Raji (cell line): ENCODE results near the gene LEKR1.

Source experiments
- POLR2A ChIP-seq: IDR thresholded peaks from 2 replicates; pipeline ENCODE4 v1.6.1; 2011; ENCODE audit warnings: low read depth, low read length, control low read depth; ENCODE audit not compliant: insufficient read depth

The LEKR1 gene

DNA sequence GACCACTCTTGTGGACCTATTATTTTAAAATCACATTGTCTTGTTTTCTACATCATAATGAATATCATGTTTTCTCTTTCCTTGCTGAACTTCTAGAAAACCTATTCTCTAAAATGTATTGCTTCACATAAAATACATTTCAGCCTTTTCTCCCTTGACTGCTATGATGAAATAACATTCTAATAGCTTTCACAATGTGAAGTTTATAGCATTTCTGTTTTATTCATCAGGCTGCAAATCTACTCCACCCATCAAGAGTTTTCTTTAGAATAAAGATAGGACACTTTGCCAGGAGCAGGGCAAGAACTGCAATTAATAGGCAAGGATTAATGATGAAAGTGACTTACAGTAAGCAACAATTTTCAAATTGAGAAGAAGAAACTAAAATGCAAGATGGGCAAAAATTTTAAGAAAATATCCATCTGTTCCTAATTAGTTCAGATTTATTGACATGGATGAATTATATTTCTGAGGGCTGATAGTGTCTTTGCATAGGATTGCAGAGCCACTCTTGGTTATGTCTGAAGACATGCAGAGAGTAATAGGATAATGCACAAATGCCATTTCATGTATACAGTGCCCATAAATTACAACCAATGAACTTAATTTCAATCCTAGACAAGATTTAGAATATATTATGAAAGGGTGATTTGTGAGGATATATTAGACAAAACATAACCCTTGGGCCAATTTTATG lies 21.7 kb downstream of the LEKR1 start:
- TF ChIP-seq POLR2A, result no peak

- no peak for TF ChIP-seq POLR2A
These were observed 33.4 kb downstream of the LEKR1 start for GRCh38 chr3:156859578-156859977.

DNA sequence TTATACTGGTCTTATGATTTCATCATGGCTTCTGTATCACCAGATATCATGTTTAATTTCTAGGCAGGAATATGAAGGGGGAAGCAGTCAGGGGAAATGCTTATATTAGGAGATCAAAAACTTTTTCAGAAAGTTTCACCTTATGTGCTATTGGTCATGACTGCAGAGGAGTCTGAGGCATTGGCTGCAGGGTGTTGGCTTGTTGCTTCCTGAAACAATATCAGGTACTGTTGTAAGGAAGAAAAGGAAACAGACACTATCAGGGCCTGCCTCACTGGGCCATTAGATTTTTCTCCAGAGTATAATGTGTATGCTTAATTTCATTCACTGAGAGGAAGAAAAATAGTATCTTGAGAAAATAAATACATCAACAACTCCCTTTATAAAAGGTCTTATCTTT lies 34.7 kb downstream of the LEKR1 start:
- TF ChIP-seq POLR2A, result no peak

DNA sequence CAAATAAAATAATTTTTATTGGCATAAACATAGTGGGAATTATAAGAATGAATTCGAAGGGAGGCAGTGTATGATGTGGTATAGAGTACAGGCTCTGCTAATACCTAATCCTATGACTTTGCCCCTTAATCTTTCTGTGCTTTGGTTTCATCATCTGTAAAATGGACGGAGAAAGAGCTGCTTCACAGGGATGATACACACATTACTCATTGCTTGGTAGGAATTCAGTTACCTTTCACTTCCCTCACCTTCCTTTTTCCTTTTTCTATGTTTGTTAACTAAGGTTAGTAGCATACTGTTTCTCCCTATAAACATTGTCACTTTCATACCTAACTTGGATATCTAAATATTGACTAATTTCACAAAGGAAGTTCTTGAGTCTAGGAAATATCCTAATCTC lies 36.2 kb downstream of the LEKR1 start:
- TF ChIP-seq POLR2A, result no peak

DNA sequence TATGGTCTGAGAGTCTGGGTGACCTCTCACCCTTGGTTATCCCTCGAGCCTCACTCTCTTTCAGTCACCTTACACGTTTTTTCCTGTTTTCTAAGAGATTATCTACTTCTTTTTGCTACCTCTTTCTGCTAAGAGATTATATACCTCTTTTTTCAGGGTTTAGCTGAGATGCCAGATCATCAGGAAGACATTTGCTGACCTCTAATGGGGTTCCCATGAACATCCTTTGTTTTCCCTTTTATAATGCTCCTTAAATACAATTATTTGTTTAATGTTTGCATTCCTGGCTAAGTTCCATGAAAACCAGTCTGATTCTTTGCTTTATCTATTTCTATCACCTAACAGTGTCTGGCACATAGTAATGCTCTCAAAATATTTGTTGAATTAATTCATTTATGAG lies 39.6 kb downstream of the LEKR1 start:
- TF ChIP-seq POLR2A, result no peak

DNA sequence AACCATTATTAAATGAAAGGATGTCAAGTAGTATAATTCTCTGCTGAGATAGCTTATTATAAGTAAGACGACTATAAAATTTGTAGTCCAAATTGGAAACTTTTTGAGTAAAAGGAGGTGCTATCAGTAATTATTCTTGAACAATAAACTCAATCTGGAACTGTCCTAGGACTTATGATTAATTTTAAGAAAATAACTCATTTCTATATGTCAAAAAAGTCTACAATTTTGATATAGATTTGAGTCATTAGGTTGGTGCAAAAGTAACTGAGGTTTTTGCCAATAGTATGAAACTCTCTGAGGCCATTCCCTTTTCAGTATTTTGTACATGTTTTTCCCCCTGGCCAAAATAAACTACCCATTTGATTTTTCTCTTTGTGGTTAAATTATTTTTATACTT lies 41.0 kb downstream of the LEKR1 start:
- no peak for TF ChIP-seq POLR2A

DNA sequence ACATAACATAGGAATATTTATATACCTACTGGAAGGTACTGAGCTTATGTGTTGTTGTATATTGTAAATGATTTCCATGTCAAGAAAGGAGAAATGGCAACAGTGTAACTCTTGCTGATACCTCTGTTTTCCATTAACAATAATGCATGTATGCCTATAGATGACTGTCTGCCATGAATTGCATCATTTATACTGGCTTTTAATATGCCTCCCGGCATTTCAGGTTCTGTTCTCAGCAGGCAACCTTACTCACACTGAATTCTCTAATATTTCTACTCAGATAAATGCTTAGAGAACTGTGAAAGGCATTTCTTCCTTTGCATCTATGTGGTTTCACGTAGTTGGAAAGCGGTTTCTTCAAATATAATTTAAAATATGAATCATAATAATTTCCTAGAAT lies 41.8 kb downstream of the LEKR1 start:
- no peak for TF ChIP-seq POLR2A

DNA sequence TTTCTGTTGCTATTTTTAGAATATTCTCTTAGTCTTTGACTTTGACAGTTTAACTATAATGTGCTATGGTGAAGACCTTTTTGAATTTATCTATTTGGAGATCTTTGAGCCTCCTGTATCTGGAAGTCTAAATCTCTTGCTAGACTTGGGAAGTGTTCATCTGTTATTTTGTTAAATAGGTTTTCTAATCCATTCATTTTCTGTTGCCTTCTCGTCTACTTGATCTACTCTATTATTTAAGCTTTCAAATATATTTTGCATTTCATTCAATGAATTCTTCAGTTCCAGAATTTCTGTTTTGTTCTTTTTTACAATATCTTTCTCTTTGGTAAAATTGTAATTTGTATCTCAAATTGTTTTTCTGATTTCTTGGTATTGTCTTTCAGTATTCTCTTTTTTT lies 47.8 kb downstream of the LEKR1 start:
- TF ChIP-seq POLR2A, result no peak

DNA sequence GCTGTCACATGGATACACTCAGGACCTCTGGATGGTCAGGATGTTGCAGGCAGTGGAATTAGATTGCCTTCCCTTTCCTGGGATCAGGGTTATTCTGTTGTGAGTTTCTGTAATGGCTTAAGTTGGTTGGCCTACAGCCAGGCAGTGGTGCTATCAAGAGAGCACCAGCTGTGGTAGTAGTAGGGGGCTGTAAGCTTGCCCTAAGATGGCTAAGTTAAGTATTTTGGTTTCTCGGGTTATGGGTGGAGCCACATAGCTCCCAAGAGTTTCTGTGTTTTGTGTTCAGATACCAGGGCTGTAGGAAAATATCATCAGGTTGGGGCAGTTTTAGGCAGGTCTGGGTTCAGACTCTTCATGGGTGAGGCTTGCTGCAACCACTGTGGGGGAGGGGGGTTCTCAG lies 59.6 kb downstream of the LEKR1 start:
- TF ChIP-seq POLR2A, result no peak

- no peak for TF ChIP-seq POLR2A
These were observed 62.0 kb downstream of the LEKR1 start for GRCh38 chr3:156888176-156888575.

DNA sequence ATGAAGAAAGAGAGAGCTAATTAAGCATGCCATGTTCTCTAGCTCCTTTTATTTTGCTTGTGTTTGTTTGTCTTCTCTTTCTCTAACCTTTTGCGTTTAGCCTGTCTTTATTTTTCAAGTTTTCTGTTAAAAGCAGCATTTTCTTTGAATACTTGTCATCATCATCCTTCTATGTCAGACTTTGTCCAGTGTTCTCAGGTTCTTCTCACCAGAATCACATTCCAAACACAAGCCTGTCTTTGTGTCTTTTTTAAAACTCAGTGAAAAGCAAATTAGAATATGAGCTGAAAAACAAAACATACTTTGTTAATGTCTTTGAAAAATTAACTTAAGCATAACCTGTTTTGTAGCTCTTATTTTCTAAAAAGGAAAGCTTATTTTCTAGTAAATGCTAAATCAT lies 62.4 kb downstream of the LEKR1 start:
- no peak for TF ChIP-seq POLR2A

DNA sequence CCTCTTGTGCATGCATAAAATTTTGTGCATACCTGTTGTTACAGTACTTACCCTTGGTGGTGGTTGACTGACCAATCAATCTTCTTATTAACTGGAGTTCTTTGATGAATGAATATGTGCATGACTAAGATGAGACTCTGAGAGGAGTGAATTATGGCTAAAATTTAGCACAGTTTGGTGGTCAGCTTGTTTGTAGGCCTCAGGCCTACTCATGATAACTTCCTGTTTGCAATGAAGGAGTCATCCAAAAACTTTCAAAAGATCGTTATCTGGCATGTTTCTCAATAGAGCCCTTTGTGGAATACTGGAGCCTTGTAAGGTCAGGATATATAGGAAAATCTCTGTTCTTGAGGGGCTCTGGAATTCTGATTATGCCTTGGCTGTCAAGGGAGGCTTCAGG lies 66.5 kb downstream of the LEKR1 start:
- TF ChIP-seq POLR2A, result no peak

- TF ChIP-seq POLR2A, result no peak
These were observed 72.2 kb downstream of the LEKR1 start for GRCh38 chr3:156898296-156898880.

GRCh38 chr3:156899951-156900350 lies 73.8 kb downstream of the LEKR1 start:
- TF ChIP-seq POLR2A, result no peak

GRCh38 chr3:156902916-156903315 lies 76.8 kb downstream of the LEKR1 start:
- TF ChIP-seq POLR2A, result no peak

- no peak for TF ChIP-seq POLR2A
These were observed 80.1 kb downstream of the LEKR1 start for GRCh38 chr3:156906275-156906674.

DNA sequence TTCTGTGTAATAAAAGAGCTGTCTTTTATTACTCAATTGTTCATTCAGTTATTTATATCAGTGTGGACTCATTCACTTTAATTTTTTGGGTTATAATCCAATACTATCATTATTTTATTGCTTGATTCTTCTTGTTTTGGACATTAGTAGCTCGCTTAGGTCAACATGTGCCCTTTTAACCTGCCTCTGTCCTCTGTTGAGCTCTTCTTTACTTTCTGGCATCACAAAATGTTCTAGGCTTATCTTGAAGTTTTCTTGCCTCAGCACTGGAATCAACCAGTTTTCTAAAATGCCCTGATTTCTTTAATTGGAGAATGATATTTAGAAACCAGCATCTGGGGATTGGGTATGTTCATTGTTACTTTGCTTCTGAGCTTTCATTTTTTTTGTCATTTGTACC lies 82.2 kb downstream of the LEKR1 start:
- no peak for TF ChIP-seq POLR2A

DNA sequence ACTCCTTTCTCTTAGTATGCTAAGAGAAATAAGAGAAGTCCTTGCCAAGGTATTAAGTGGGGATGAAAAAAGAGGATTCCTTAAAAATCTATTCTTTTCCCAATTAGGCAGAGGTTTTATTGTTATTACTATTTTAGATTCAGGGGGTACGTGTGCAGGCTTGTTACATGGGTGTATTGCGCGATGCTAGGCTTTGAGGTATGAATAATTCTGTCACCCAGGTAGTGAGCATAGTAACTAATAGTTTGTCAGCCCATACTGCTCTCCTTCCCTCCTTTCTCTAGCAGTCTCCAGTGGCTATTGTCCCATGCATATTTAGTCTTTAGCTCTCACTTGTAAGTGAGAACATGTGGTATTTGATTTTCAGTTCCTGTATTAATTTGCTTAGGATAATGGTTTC lies 83.9 kb downstream of the LEKR1 start:
- TF ChIP-seq POLR2A, result no peak

DNA sequence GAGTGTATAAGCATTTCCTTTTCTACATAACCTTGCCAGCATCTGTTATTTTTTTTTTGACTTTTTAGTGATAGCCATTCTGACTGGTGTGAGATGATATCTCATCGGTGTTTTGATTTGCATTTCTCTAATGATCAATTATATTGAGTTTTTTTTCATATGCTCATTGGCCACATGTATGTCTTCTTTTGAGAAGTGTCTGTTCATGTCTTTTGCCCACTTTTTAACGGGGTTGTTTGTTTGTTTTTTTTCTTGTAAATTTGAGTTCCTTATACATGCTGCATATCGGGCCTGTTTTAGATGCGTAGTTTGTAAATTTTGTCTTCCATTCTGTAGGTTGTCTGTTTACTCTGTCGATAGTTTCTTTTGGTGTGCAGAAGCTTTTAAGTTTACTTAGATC lies 89.2 kb downstream of the LEKR1 start:
- TF ChIP-seq POLR2A, result no peak
